B cell (primary cell): ENCODE results near the gene KSR1.

ENCODE experiments used
- CTCF ChIP-seq: fragments of 200-600 bp; IDR thresholded peaks from one replicate; pipeline ENCODE4 v1.8.0; 2022; ENCODE audit warnings: antibody characterized with exemption, mild to moderate bottlenecking
- EZH2 ChIP-seq: IDR thresholded peaks from 2 replicates; pipeline ENCODE4 v1.6.1; 2012; ENCODE audit warnings: borderline replicate concordance, low read depth, mild to moderate bottlenecking, moderate library complexity, low read length; ENCODE audit not compliant: insufficient read depth, poor library complexity, severe bottlenecking

- no peak for TF ChIP-seq CTCF
- no peak for TF ChIP-seq EZH2
These were observed 151.4 kb downstream of the KSR1 start for GRCh38 chr17:27607521-27608091.
